Measurements from ENCODE around the gene EEIG2.
A peak's percentile ranks its signal among the peaks of the same experiment; 100 is the strongest.
"Not testable (repeated sequence)": the region's sequence is repeated elsewhere in the genome, so short reads cannot be mapped to it uniquely, and the experiment has no call there.

The EEIG2 gene

DNA sequence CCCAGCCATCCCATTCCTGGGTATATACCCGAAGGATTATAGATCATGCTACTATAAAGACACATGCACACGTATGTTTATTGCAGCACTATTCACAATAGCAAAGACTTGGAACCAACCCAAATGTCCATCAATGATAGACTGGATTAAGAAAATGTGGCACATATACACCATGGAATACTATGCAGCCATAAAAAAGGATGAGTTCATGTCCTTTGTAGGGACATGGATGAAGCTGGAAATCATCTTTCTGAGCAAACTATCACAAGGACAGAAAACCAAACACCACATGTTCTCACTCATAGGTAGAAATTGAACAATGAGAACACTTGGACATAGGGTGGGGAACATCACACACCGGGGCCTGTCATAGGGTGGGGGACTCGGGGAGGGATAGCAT lies 12.4 kb upstream of the EEIG2 start:
- not testable (repeated sequence) for DNase-seq (ENCODE audit: low read depth in 2 of 2)

DNA sequence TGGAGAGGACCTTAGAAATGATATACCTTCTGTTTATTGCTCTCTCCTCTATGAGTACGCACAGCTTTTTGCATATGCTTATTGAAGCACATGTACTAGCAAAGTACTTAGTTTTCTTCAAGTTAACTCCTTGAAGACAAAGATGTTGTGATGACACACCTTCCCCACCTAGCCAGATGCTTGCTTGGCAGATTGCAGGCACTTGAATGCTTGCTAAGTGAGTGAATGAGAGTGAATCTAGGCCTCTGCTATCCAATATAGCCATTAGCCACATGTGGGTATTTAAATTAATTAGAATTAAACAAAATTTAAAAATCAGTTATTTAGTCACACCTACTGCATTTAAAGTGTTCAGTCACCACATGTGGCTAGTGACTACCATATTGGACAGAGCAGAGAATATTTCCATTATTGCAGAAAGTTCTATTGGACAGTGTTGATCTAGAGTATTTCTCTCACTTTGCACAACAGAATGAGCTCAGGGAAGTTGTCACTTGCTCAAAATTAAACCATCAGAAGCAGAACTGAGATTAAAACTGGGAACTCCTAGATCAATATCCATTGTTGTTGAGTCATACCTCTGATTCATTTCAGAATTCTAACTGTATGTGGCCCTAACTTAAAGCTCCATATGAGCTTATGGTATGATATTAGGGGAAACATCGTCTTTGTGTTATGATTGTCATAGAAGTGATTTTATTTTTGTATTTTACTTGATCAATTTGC lies 8.6 kb upstream of the EEIG2 start:
- no peak for DNase-seq (ENCODE audit: low read depth in 2 of 2)

GRCh38 chr1:108553905-108554304 lies 6.0 kb upstream of the EEIG2 start:
- DNase-seq (ENCODE audit: low read depth in 2 of 2): no peak

GRCh38 chr1:108554682-108555427 lies 5.0 kb upstream of the EEIG2 start:
- DNase-seq (ENCODE audit: low read depth in 2 of 2): no peak

DNA sequence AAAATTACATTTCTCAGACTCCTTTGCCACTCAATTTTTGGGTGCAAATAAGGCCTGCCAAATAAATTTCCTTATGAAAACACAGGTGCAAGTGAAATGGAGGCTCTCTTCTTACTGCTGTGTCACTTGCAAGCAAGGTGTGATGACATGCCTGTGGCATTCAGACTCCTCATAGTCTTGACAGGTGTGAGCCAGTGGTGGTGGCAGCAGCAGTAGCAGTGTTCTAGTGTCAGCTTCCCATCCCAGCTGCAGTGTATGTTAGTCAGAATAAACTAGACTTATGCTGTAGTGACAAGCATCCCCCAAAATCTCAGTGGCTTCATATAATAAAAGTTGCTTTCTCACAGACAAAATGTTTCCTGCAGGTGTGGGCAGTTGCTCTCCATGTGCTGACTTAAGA lies 3.8 kb upstream of the EEIG2 start:
- no peak for DNase-seq (ENCODE audit: low read depth in 2 of 2)

- no peak for DNase-seq (ENCODE audit: low read depth in 2 of 2)
Observed at GRCh38 chr1:108556499-108556898, 3.4 kb upstream of the EEIG2 start.

DNA sequence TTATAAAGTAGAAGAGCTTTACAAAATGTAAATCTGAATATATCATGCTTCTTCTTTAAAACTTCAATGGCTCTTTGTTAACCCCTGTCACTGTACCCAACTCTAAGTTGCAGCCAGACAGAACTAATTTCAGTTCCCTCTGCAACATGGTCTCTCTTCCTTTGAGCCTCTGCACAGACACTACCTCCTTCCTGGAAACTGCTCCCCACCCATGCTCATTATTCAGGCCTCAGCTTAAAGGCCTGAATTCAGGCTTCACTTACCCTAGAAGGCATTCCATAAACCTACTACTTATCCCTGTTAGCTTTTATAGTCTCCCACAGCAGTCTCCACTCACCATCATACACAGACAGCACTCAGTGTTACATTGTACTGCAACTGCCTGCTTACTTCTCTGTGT lies 2.6 kb upstream of the EEIG2 start:
- DNase-seq (ENCODE audit: low read depth in 2 of 2): no peak

GRCh38 chr1:108560189-108560873 lies 431 bp downstream of the EEIG2 start:
- DNase-seq (ENCODE audit: low read depth in 2 of 2): peak; percentile 5 to 12

DNA sequence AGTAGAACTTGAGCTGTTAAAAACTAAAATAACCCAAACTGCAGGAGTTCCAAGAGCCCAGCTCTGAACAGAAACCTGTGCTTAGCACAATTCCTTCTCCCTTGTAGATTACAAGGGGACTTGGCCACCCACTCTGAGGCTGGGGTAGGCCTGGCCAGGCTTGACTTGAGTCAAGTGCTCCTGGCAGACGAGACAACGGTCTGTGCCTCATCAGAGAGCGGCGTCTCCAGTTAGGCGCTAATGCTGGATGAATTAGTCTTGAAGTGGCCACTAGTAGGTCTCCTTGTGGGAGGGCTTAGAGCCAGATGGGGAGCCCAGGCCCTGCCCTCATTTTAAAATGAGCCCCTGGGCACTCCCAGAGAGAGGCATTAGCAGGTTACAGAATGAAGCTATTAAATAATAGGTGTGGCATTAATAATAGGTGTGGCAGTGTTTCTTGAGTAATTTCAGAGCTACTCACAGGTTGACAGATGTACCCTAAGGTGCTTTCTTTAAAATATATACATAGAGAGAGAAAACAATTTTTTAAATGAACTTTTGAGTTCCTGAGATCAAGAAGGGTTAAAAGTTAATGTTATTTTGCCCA lies 1.1 kb downstream of the EEIG2 start:
- peak in 1 of 2 experiments; percentile 27 for DNase-seq (ENCODE audit: low read depth in 2 of 2)

GRCh38 chr1:108561689-108562326 lies 1.9 kb downstream of the EEIG2 start:
- DNase-seq (ENCODE audit: low read depth in 2 of 2): peak; percentile 54 to 74

DNA sequence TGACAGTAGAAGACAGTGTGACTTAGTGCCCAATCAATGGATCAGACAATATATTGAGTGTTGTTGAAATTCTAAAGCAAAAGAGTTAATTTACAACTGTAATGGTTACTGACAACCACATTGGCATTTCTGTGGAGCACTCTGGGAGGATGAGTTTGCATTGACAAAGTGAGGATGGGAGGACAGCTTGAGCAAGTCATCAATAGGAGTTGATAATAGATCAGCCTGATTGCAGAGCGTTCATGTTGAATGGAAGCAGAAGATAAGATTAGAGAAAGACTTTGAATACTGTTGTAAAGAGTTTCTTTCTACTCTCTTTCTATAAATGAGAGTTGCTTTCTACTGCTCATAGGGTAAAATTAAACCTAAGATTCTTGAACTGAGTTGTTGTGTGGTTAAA lies 3.9 kb downstream of the EEIG2 start:
- DNase-seq (ENCODE audit: low read depth in 2 of 2): no peak

DNA sequence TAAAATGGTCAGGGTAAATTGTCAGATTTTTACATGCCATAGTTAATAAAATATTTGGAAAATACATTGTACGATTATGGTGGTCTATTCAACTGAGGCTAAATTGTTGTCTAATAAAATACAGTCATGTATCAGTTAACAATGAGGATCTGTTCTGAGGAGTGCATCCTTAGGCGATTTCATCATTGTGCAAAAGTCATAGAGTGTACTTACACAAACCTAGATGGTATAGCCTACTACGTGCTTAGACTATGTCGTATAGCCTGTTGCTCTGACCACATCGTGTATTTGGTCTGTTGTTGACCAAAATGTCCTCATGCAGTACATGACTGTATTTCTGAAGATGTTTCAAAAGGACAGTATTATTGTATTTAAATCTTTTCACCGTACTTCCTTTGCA lies 5.2 kb downstream of the EEIG2 start:
- DNase-seq (ENCODE audit: low read depth in 2 of 2): no peak

DNA sequence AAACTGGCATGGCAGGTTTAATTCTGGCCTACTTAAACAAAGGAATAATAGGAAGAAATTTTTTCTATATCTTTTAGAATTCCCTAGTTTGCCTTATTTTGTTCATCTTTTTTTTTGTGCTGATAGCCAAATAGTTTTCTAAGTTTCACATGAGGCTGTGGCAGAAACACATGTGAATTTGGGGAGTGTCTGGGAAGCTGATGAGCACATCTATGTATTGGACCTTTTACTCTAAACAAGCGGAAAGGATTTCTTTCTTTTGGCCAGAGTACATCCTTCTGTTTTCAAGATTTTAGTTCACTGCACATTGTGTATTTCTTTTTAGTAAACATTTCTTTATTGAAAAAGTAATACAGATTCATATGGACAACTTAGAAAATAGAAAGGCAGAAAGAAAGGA lies 5.6 kb downstream of the EEIG2 start:
- DNase-seq (ENCODE audit: low read depth in 2 of 2): no peak

DNA sequence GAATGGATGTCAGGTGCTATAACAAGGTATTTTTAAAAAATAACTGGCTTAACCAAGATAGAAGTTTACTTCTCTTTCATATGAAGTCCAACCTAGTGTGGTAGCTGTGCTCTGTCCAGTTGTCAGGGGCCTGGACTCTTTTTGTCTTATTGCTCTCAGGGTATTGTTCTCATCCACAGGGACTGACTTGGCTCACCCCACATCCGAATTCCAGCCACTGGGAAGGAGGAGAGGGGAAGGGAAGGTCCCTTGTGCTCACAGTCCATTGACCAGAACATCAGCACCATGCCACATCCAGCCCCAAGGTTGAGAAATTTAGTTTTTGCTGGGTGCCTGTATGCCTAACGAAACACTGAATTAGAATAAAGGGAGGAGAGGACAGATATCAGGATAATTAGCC lies 8.7 kb downstream of the EEIG2 start:
- no peak for DNase-seq (ENCODE audit: low read depth in 2 of 2)

DNA sequence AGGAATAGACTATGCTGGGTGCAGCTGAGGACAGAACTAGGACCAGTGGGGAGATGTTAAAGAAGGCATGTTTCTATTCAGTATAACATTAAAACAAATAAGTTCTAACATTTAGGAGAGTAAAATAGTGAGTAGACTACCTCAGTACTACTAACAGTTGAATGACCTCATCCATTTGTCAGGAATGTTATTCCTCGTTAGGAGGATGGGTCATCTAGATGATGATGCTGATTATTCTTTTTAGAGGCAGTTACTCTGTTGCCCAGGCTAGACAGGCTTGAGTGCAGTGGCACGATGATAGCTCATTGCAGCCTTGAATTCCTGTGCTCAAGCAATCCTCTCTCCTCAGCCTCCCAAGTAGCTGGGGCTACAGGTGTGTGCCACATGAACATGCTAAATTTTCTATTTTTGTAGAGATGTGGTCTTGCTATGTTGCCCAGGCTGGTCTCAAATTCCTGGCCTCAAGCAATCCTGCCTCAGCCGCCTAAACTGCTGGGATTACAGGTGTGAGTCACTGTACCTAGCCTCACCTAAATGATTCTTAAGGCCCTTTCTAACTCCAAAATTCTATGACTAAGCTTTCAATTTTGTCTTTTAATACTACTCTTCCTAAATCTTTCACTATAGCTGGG lies 9.3 kb downstream of the EEIG2 start:
- no peak for DNase-seq (ENCODE audit: low read depth in 2 of 2)

DNA sequence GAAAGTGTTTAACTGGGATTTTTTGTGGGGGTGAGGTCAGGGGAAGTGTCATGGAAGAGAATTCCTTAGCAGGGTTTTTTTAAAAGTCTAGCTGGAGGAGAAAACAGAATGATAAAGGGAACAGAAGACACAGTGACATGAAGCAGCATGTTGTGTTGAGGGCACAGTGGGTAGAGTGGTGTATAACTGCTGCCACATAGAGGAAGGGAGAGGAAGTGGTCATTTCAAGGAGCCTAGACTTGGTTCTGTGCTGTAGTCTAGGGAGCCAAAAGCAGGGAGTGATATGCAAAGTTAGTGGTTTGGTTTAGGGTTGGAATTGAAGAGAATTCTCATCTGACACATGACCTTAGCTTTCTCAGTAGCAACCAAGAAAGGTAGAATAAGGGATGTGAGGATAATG lies 10.2 kb downstream of the EEIG2 start:
- no peak for DNase-seq (ENCODE audit: low read depth in 2 of 2)

GRCh38 chr1:108570998-108571401 lies 11.1 kb downstream of the EEIG2 start:
- DNase-seq (ENCODE audit: low read depth in 2 of 2): no peak

GRCh38 chr1:108572182-108572581 lies 12.3 kb downstream of the EEIG2 start:
- no peak for DNase-seq (ENCODE audit: low read depth in 2 of 2)

DNA sequence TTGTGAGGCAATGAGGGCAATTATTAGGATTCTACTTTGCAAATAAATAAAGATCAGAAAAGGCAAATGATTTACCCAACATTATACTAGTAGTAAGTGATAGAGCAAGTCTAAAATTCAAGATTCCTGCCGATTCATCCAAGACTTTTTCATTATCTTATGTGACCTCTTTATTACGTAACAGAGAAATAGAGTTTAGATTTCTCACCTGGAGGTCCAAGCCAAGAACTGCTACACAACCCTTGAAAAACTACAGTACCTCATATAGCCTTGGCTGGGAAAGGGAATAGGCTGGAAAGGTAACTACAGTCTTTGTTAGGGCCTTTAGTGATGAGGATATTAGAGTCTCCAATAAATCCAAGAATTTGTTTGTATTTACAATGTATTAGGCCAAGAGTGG lies 13.3 kb downstream of the EEIG2 start:
- no peak for DNase-seq (ENCODE audit: low read depth in 2 of 2)

DNA sequence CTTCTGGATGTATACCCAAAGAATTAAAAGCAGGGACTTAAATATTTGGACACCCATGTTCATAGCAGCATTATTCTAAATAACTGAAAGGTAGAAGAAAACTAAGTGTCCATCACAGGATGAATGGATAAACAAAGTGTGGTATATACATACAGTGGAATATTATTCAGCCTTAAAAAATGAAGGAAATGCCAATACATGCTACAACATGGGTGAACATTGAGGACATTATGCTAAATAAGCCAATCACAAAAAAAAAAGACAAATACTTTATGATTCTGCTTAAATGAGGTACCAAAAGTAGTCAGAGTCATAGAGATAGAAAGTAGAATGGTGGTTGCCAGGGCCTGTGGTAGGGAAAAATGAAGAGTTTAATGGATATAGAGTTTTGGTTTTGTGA lies 14.1 kb downstream of the EEIG2 start:
- DNase-seq (ENCODE audit: low read depth in 2 of 2): no peak

GRCh38 chr1:108575375-108575774 lies 15.5 kb downstream of the EEIG2 start:
- DNase-seq (ENCODE audit: low read depth in 2 of 2): no peak

Measured in stimulated activated CD4-positive, alpha-beta T cell treated with anti-CD3 and anti-CD28 coated beads, Interleukin-12 subunit alpha, Interleukin-12 subunit beta, amount 100 ng/mL, for 24 hours (primary cell).